Osteoblast (primary cell): Measurements from ENCODE around the gene ECI2. TPM values are rescaled to one million over a fixed set of nuclear protein-coding genes. Genes with fewer than 3 reads are reported as not detected.
A peak's percentile ranks its signal among the peaks of the same experiment; 100 is the strongest.

Experiments used
- DNase-seq: peaks from one replicate; pipeline ENCODE4 v3.0.0; 2011; ENCODE audit warnings: low spot score, mixed read lengths; ENCODE audit not compliant: insufficient read length; ENCODE audit errors: missing footprints
- H2AFZ ChIP-seq: 2 replicates; pipeline ENCODE4 v1.6.0; 2011; ENCODE audit warnings: mild to moderate bottlenecking, low read length
- H3K27ac ChIP-seq: 2 replicates; pipeline ENCODE4 v1.5.1; 2011; ENCODE audit warnings: mild to moderate bottlenecking, low read depth, low read length, moderate library complexity
- H3K27me3 ChIP-seq: 2 replicates; pipeline ENCODE4 v1.6.0; 2012; ENCODE audit warnings: mild to moderate bottlenecking, control low read depth, inconsistent platforms, low read length, moderate library complexity; ENCODE audit not compliant: insufficient read depth
- H3K36me3 ChIP-seq: 2 replicates; pipeline ENCODE4 v1.5.1; 2011; ENCODE audit warnings: mild to moderate bottlenecking, low read length, control low read depth, moderate library complexity; ENCODE audit not compliant: insufficient read depth
- H3K4me1 ChIP-seq: 2 replicates; pipeline ENCODE4 v1.5.1; 2011; ENCODE audit warnings: mild to moderate bottlenecking, low read length, control low read depth, moderate library complexity; ENCODE audit not compliant: insufficient read depth
- H3K4me2 ChIP-seq: 2 replicates; pipeline ENCODE4 v1.6.0; 2011; ENCODE audit warnings: mild to moderate bottlenecking, low read length; ENCODE audit not compliant: insufficient read depth
- H3K4me3 ChIP-seq: fragments of 200-600 bp; sonication (generic); 3 replicates; pipeline ENCODE4 v1.5.1; 2012; ENCODE audit warnings: mild to moderate bottlenecking, low read length, inconsistent platforms; ENCODE audit not compliant: insufficient read depth
- H3K79me2 ChIP-seq: 2 replicates; pipeline ENCODE4 v1.6.0; 2012; ENCODE audit warnings: mild to moderate bottlenecking, low read length, control low read depth, inconsistent platforms; ENCODE audit not compliant: insufficient read depth
- H3K9me3 ChIP-seq: 2 replicates; pipeline ENCODE4 v1.5.1; 2011; ENCODE audit warnings: low read depth, low read length, control low read depth
- H4K20me1 ChIP-seq: 2 replicates; pipeline ENCODE4 v1.6.0; 2012; ENCODE audit warnings: mild to moderate bottlenecking, low read length, control low read depth; ENCODE audit not compliant: insufficient read depth
- CTCF ChIP-seq: IDR thresholded peaks from 2 replicates; pipeline ENCODE4 v1.5.1; 2011; ENCODE audit warnings: mild to moderate bottlenecking, low read depth, low read length, moderate library complexity; ENCODE audit errors: extremely low read depth
- total RNA-seq: library from RNA; depleted of rRNA; stranded (reverse); fragments of >200 nt; gene quantifications from 2 replicates; pipeline ENCODE4 v1.2.3, GENCODE V29; 2012

The ECI2 gene
- total RNA-seq, 1 donor: 76.0 TPM

- Histone ChIP-seq H3K27me3 (no peaks in the 10 kb centered on the region), H3K79me2 (no peaks in the 10 kb centered on the region), H3K36me3 (no peaks in the 10 kb centered on the region), H3K9me3 (no peaks in the 10 kb centered on the region), H3K27ac (no peak overlapping the region), H3K4me2 (no peak overlapping the region), H4K20me1 (no peaks in the 10 kb centered on the region), H3K4me1 (no peaks in the 10 kb centered on the region), H2AFZ (no peak overlapping the region), H3K4me3 (no peak overlapping the region)
- TF ChIP-seq CTCF: no peak
- DNase-seq: no peak
These were observed 9.7 kb upstream of the ECI2 start for GRCh38 chr6:4145083-4145482.

GRCh38 chr6:4139272-4139671 is 3.9 kb upstream of the ECI2 start:
- no peak overlapping the region for H3K4me2 ChIP-seq

GRCh38 chr6:4138186-4138585 is 2.8 kb upstream of the ECI2 start:
- Histone ChIP-seq H4K20me1 (peaks cover 11% of the 10 kb centered on the region), H3K9me3 (no peaks in the 10 kb centered on the region), H3K36me3 (no peaks in the 10 kb centered on the region), H3K4me1 (peaks cover 17% of the 10 kb centered on the region), H3K27ac (no peak overlapping the region), H3K4me2 (no peak overlapping the region), H3K79me2 (peaks cover 22% of the 10 kb centered on the region), H2AFZ (no peak overlapping the region), H3K4me3 (no peak overlapping the region), H3K27me3 (no peaks in the 10 kb centered on the region)
- no peak for TF ChIP-seq CTCF
- DNase-seq: no peak

More at GRCh38 chr6:4139272-4139671, 3.9 kb upstream of the ECI2 start:
- Histone ChIP-seq H3K27ac (no peak overlapping the region), H3K79me2 (peaks cover 11% of the 10 kb centered on the region), H3K4me3 (no peak overlapping the region), H4K20me1 (peaks cover under 1% of the 10 kb centered on the region), H3K9me3 (no peaks in the 10 kb centered on the region), H2AFZ (peak overlapping the region; percentile 49), H3K36me3 (no peaks in the 10 kb centered on the region), H3K4me1 (peaks cover 7% of the 10 kb centered on the region), H3K27me3 (no peaks in the 10 kb centered on the region)
- no peak for TF ChIP-seq CTCF
- DNase-seq: no peak

- Histone ChIP-seq H3K4me3 (peak overlapping the region; percentile 78), H3K36me3 (peaks cover 10% of the 10 kb centered on the region), H3K4me1 (peaks cover 20% of the 10 kb centered on the region), H2AFZ (peak overlapping the region; percentile 62), H3K27ac (peak overlapping the region; percentile 58), H3K27me3 (no peaks in the 10 kb centered on the region), H3K9me3 (no peaks in the 10 kb centered on the region), H3K79me2 (peaks cover 40% of the 10 kb centered on the region), H4K20me1 (peaks cover 12% of the 10 kb centered on the region), H3K4me2 (peak overlapping the region; percentile 85)
- TF ChIP-seq CTCF: no peak
- DNase-seq: peak; percentile 69
These were observed 1.0 kb upstream of the ECI2 start for GRCh38 chr6:4136354-4136831.
